HL-60 (cell line): ENCODE results near the gene TP53TG5. TPM values are rescaled to one million over a fixed set of nuclear protein-coding genes. Genes with fewer than 3 reads are reported as not detected.

Source experiments
- DNase-seq, 2 experiments: peaks; one replicate each; pipeline ENCODE4 v3.0.0-alpha.2; 2010 to 2020; ENCODE audit warnings: low read depth in 1 of 2, low spot score in 1 of 2
- H3K27ac ChIP-seq: fragments of 250-450 bp; sonication (Bioruptor Pico); replicated peaks from 2 replicates; pipeline ENCODE4 v1.5.1; 2020; ENCODE audit warnings: mild to moderate bottlenecking, moderate library complexity
- H3K27me3 ChIP-seq: fragments of 250-450 bp; sonication (Bioruptor Pico); 2 replicates; pipeline ENCODE4 v1.5.1; 2021; ENCODE audit warnings: mild to moderate bottlenecking, moderate library complexity; ENCODE audit not compliant: insufficient read depth, poor library complexity, severe bottlenecking
- H3K4me3 ChIP-seq: replicated peaks from 2 replicates; pipeline ENCODE4 v1.5.1; 2011; ENCODE audit warnings: mild to moderate bottlenecking, control low read depth, low read length; ENCODE audit not compliant: insufficient read depth
- CTCF ChIP-seq: IDR thresholded peaks from one replicate; pipeline ENCODE4 v1.5.1; 2011; ENCODE audit warnings: low read length, control low read depth, inconsistent platforms; ENCODE audit not compliant: insufficient read depth
- POLR2AphosphoS5 ChIP-seq: IDR thresholded peaks from 2 replicates; pipeline ENCODE4 v1.6.1; 2012; ENCODE audit warnings: low read depth
- SPI1 ChIP-seq: IDR thresholded peaks from 2 replicates; pipeline ENCODE4 v1.6.1; 2012; ENCODE audit warnings: low read depth, mild to moderate bottlenecking, borderline replicate concordance
- microRNA-seq: library from miRNA; unstranded; fragments of <30 nt; microRNA quantifications from one replicate; pipeline ENCODE4, GENCODE V29; 2018

Gene TP53TG5

GRCh38 chr20:45322952-45323383 lies 55.2 kb downstream of the TP53TG5 start:
- no peaks in the 10 kb centered on the region for H3K27me3 ChIP-seq
- DNase-seq: peak; percentile 55 to 89
- no peak overlapping the region for H3K4me3 ChIP-seq
- H3K27ac ChIP-seq: no peak overlapping the region
- TF ChIP-seq CTCF (peak; percentile 31), POLR2AphosphoS5 (no peak), SPI1 (peak; percentile 84)

Small RNAs within 50 kb of the gene (microRNA-seq; reads per million reads assigned to microRNA genes)
- not detected for gene MIR6812
